Activated CD8-positive, alpha-beta T cell treated with anti-CD3 and anti-CD28 coated beads for 36 hours (primary cell): ENCODE measurements around the gene ATAD3C. TPM values are rescaled to one million over a fixed set of nuclear protein-coding genes. Genes with fewer than 3 reads are reported as not detected.
"Not testable (repeated sequence)": the region's sequence is repeated elsewhere in the genome, so short reads cannot be mapped to it uniquely, and the experiment has no call there.

Source experiments
- ATAC-seq: fragments of 200-7000 bp; cut with Tn5 transposase; one replicate; pipeline ENCODE4 v1.10.0; 2021; ENCODE audit warnings: mild to moderate bottlenecking, moderate library complexity
- CTCF ChIA-PET: fragments of 350-600 bp; sonication (Branson Sonifier 250); formaldehyde crosslinking; loops from one replicate; lab custom pipeline; 2021; ENCODE audit warnings: antibody characterized with exemption; lab: Charles Lee
- POLR2A ChIA-PET: fragments of 350-600 bp; sonication (Branson Sonifier 250); formaldehyde crosslinking; loops from one replicate; lab custom pipeline; 2021; ENCODE audit warnings: antibody characterized with exemption; lab: Charles Lee
- DNase-seq: peaks from one replicate; pipeline ENCODE4 v3.0.0-alpha.2; 2020
- H3K27ac Mint-ChIP-seq: one replicate; pipeline ENCODE4 v1.8.0; 2021; ENCODE audit warnings: mild to moderate bottlenecking, mixed read lengths
- H3K27me3 Mint-ChIP-seq: one replicate; pipeline ENCODE4 v1.8.0; 2021; ENCODE audit warnings: mixed read lengths
- H3K36me3 Mint-ChIP-seq: one replicate; pipeline ENCODE4 v1.8.0; 2021; ENCODE audit warnings: low read depth, mixed read lengths
- H3K4me1 Mint-ChIP-seq: one replicate; pipeline ENCODE4 v1.8.0; 2021; ENCODE audit warnings: low read depth, mixed read lengths
- H3K4me3 Mint-ChIP-seq: one replicate; pipeline ENCODE4 v1.8.0; 2021; ENCODE audit warnings: mild to moderate bottlenecking, moderate library complexity, mixed read lengths
- H3K9me3 Mint-ChIP-seq: one replicate; pipeline ENCODE4 v1.8.0; 2021; ENCODE audit warnings: mixed read lengths
- CTCF ChIP-seq: fragments of 200-600 bp; IDR thresholded peaks from one replicate; pipeline ENCODE4 v1.8.0; 2022; ENCODE audit warnings: antibody characterized with exemption, mild to moderate bottlenecking
- intact Hi-C: fragments of 100-400 bp; cut with micrococcal nuclease; formaldehyde crosslinking; loops from one replicate; pipeline ENCODE4 v1.10.0; 2022
- total RNA-seq, 2 experiments: library from RNA; stranded (reverse); gene quantifications; one replicate each; pipeline ENCODE4 v1.2.3, GENCODE V29; 2021

The ATAD3C gene
- total RNA-seq, 2 experiments from 2014 or later = 0.99 to 1.8 TPM

- peaks cover 3% of the 10 kb centered on the region for H3K9me3 Mint-ChIP-seq
- POLR2A ChIA-PET = no interaction called here
- peaks cover 46% of the 10 kb centered on the region for H3K36me3 Mint-ChIP-seq
- ATAC-seq = no peak
- H3K4me1 Mint-ChIP-seq = no peaks in the 10 kb centered on the region
- H3K27ac Mint-ChIP-seq = no peak overlapping the region
- CTCF ChIA-PET = no interaction called here
- no peak overlapping the region for H3K4me3 Mint-ChIP-seq
- H3K27me3 Mint-ChIP-seq = no peaks in the 10 kb centered on the region
- intact Hi-C loops = no loop called here
- TF ChIP-seq CTCF = no peak
- no peak for DNase-seq
Observed at GRCh38 chr1:1487701-1488100, 38.2 kb downstream of the ATAD3C start.

DNA sequence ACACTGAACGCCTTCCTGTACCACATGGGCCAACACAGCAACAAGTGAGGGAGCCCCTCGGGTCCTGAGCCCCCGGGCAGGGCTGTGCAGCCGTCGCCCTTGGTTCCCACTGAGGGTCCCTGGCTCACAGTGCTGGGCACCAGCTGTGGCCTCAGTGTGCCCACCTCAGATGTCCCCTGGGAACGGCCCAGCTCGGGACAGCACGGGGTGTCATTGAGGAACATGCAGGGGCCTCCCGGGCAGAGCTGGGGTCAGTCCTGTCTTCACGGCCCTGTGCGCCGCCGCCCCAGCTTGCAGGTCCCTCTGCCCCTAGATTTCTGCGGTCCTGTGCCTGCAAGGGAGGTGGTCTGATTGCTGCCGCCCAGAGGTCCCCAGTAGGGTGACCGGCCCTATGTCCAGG is 39.7 kb downstream of the ATAD3C start:
- no peak for TF ChIP-seq CTCF
- intact Hi-C loops = no loop called here
- no peak overlapping the region for H3K27ac Mint-ChIP-seq
- H3K4me1 Mint-ChIP-seq = no peaks in the 10 kb centered on the region
- H3K36me3 Mint-ChIP-seq = peaks cover 52% of the 10 kb centered on the region
- ChIA-PET CTCF (no interaction called here), POLR2A (no interaction called here)
- H3K9me3 Mint-ChIP-seq = peaks cover 6% of the 10 kb centered on the region
- ATAC-seq (no peak), DNase-seq (no peak)
- no peak overlapping the region for H3K4me3 Mint-ChIP-seq
- no peaks in the 10 kb centered on the region for H3K27me3 Mint-ChIP-seq

- ATAC-seq = no peak
- no peak overlapping the region for H3K27ac Mint-ChIP-seq
- peaks cover 6% of the 10 kb centered on the region for H3K9me3 Mint-ChIP-seq
- no peak for DNase-seq
- no peaks in the 10 kb centered on the region for H3K27me3 Mint-ChIP-seq
- ChIA-PET POLR2A (no interaction called here), CTCF (no interaction called here)
- intact Hi-C loops = no loop called here
- no peak overlapping the region for H3K4me3 Mint-ChIP-seq
- H3K4me1 Mint-ChIP-seq = no peaks in the 10 kb centered on the region
- no peak for TF ChIP-seq CTCF
- H3K36me3 Mint-ChIP-seq = peaks cover 54% of the 10 kb centered on the region
Observed at GRCh38 chr1:1489861-1490260, 40.4 kb downstream of the ATAD3C start.

GRCh38 chr1:1490633-1491230 is 41.2 kb downstream of the ATAD3C start:
- Mint-ChIP-seq H3K36me3 (peaks cover 54% of the 10 kb centered on the region), H3K4me3 (no peak overlapping the region), H3K9me3 (peaks cover 6% of the 10 kb centered on the region), H3K4me1 (no peaks in the 10 kb centered on the region), H3K27me3 (no peaks in the 10 kb centered on the region), H3K27ac (no peak overlapping the region)
- POLR2A ChIA-PET = interaction anchor here (1.7 kb wide), 1 partner anchor 65 kb away, joined by 4 read pairs; no protein-coding TSS in a partner anchor
- intact Hi-C loops = no loop called here
- CTCF ChIA-PET = no interaction called here
- DNase-seq (no peak), ATAC-seq (no peak)
- TF ChIP-seq CTCF = no peak

- POLR2A ChIA-PET = interaction anchor here (1.7 kb wide), 1 partner anchor 64 kb away, joined by 4 read pairs; no protein-coding TSS in a partner anchor
- Mint-ChIP-seq H3K27me3 (no peaks in the 10 kb centered on the region), H3K27ac (no peak overlapping the region), H3K9me3 (peaks cover 6% of the 10 kb centered on the region), H3K36me3 (peaks cover 55% of the 10 kb centered on the region), H3K4me3 (no peak overlapping the region), H3K4me1 (no peaks in the 10 kb centered on the region)
- ATAC-seq (no peak), DNase-seq (no peak)
- CTCF ChIA-PET = no interaction called here
- intact Hi-C loops = no loop called here
- TF ChIP-seq CTCF = no peak
Observed at GRCh38 chr1:1491601-1492000, 42.1 kb downstream of the ATAD3C start.

GRCh38 chr1:1494311-1494710 is 44.8 kb downstream of the ATAD3C start:
- H3K27ac Mint-ChIP-seq, H3K27me3 Mint-ChIP-seq, H3K4me1 Mint-ChIP-seq, DNase-seq, ATAC-seq, H3K9me3 Mint-ChIP-seq, intact Hi-C loops, H3K4me3 Mint-ChIP-seq: not testable (repeated sequence)
- H3K36me3 Mint-ChIP-seq = peaks cover 45% of the 10 kb centered on the region
- CTCF ChIA-PET = interaction anchor here (1.7 kb wide), 1 partner anchor 10 kb away, joined by 5 read pairs; no protein-coding TSS in a partner anchor
- POLR2A ChIA-PET = interaction anchor here (1.8 kb wide), 1 partner anchor 10 kb away, joined by 5 read pairs; no protein-coding TSS in a partner anchor

DNA sequence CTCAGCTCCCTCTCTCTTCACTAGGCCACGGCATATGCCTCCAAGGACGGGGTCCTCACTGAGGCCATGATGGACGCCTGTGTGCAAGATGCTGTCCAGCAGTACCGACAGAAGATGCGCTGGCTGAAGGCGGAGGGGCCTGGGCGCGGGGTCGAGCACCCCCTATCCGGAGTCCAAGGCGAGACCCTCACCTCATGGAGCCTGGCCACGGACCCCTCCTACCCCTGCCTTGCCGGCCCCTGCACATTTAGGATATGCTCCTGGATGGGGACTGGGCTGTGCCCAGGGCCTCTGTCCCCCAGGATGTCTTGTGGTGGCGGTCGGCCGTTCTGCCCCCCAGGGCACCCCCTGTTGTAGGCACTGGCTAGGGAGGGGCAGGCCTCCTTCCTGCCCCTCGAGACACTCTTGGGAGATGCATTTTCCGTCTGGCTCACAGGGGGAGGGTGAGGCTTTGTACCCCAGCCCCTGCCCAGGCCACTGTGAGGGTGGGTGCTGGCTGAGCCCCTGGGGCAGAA is 46.0 kb downstream of the ATAD3C start:
- ATAC-seq, H3K27ac Mint-ChIP-seq, intact Hi-C loops, H3K4me1 Mint-ChIP-seq, CTCF ChIA-PET, H3K9me3 Mint-ChIP-seq, H3K27me3 Mint-ChIP-seq, H3K4me3 Mint-ChIP-seq, DNase-seq: not testable (repeated sequence)
- POLR2A ChIA-PET = interaction anchor here (1.1 kb wide), 1 partner anchor 9 kb away, joined by 3 read pairs; no protein-coding TSS in a partner anchor
- peaks cover 34% of the 10 kb centered on the region for H3K36me3 Mint-ChIP-seq
